Activated CD8-positive, alpha-beta memory T cell treated with anti-CD3 and anti-CD28 coated beads for 1 hour (primary cell): ENCODE measurements around the gene FGD6.
"Not testable (repeated sequence)": the region's sequence is repeated elsewhere in the genome, so short reads cannot be mapped to it uniquely, and the experiment has no call there.

ENCODE experiments used
- DNase-seq, 2 donors: peaks; one replicate each; pipeline ENCODE4 v3.0.0-alpha.2; 2020; ENCODE audit warnings: low read depth in 1 of 2; ENCODE audit errors: extremely low read depth in 1 of 2

Gene FGD6

DNA sequence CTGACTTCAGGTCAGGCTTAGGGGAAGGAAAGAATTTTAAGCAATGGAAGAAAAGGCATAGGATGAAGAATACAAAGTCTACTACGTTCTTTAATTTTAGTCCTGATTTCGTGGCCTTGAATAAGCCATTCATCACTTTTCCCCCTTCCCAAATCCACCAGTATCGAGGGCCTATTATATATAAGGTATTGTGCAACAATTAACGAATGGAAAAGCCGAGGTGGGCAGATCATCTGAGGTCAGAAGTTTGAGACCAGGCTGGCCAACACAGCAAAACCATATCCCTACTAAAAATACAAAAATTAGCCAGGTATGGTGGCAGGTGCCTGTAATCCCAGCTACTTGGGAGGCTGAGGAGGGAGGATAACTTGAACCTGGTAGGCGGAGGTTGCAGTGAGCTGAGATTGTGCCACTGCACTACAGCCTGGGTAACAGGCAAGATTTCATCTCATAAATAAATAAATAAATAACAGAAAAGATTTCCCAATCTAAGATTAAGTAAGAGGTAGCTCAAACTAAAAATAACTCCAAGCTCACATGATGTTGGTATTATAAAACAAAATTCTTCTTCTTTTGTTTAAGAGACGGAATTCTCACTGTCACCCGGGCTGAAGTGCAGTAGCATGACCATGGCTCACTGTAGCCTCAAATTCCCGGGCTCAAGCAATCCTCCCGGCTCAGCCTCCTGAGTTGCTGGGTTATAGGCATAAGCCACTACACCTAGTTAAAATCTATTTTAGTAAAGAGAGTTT, 85.5 kb downstream of the FGD6 start:
- DNase-seq: no peak

DNA sequence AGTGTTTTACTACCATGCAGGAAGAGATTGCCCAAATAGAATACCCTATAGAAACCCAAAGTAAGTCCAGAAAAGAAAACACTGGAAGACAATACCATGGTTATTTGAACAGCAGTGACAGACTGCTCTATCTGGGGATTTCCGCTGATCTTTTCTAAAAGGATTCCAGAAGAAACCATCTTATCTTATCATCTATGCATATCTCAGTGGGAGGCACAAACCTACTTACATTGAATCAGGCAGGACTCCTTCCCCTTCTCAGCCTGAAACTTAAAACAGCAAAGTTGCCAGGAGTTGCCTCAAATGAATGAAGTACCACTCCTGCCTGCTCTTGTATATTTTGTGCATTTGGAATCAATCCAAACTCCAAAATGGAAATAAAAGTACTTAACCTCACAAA, 87.2 kb downstream of the FGD6 start:
- no peak for DNase-seq

DNA sequence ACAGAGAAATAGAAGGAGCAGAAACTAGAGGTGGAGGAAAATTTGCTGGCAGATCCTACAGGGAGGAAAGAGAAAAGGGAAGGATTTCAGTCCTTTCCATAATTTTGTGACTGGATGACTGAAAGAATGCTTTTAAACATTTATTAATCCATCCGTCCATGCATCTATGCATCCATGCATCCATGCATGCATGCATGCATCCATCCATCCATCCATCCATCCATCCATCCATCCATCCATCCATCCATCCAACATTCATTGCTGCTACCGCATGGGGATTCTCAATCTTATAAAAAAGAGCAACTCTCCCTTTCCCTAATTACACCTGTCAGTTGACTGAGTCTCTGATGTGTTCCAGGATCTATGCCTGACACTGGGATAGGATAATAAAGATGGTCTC, 88.2 kb downstream of the FGD6 start:
- no peak for DNase-seq

DNA sequence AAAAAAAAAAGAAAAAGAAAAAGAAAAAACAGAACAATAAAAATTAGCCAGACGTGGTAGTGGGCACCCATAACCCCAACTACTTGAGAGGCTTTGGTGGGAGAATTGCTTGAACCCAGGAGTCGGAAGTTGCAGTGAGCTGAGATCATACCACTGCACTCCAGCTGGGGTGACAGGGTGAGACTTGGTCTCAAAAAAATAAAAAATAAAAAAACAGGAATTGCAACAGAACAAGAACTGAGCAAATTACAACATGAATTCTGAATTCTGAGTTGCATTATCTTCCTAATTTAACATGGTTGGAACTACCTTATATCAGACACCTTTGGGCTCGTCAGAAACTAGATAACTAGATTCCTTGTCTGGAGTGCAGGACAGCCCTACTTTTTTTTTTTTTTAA, 90.5 kb downstream of the FGD6 start:
- no peak for DNase-seq

DNA sequence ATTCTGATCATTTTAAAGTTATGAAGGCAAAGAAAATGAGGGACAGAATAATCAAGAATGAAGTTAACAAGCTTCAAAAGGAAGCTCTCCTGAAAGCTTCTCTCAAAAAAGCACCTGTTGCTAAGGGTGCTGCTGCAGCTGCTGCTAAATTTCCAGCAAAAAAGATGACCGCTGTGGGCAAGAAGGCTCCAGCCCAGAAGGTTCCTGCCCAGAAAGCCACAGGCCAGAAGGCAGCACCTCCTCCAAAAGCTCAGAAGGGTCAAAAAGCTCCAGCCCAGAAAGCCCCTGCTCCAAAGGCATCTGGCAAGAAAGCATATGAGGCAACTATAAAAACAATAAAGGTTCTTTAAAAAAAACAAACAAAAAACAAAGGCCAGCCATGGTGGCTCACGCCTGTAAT, 91.2 kb downstream of the FGD6 start:
- DNase-seq: no peak

DNA sequence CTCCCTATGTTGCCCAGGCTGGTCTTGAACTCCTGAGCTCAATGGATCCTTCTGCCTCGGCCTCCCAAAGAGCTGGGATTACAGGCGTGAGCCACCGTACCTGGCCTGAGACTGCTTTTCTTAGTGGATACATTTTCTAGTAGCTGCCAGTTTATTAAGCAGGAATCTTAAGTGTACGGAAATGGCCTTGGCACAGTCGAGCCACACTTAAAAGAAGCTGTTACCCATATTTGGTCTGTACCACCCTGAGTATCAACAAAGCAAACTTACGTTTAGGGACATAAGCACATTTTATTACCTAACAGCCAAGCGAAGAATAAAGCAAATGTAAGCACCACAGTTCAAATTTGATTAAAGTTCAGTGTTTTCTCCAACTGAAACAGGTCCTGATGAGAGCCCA, 93.2 kb downstream of the FGD6 start:
- DNase-seq: no peak

DNA sequence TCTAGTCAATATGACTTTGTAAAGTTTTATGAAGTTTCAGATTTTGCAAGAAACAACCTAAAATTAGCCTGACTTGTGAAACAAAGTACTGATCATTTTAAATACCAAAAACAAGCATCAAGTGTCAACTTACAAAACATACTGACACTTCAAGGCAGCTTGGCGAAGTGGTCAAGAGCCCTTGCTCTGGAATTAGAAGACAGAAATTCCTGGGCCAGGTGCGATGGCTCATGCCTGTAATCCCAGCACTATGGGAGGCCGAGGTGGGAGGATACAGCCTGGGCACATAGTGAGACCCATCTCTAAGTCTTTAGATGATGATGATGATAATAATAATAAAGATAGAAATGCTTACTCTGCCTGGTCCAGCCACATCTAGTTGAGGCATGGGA, 98.5 kb downstream of the FGD6 start:
- no peak for DNase-seq

DNA sequence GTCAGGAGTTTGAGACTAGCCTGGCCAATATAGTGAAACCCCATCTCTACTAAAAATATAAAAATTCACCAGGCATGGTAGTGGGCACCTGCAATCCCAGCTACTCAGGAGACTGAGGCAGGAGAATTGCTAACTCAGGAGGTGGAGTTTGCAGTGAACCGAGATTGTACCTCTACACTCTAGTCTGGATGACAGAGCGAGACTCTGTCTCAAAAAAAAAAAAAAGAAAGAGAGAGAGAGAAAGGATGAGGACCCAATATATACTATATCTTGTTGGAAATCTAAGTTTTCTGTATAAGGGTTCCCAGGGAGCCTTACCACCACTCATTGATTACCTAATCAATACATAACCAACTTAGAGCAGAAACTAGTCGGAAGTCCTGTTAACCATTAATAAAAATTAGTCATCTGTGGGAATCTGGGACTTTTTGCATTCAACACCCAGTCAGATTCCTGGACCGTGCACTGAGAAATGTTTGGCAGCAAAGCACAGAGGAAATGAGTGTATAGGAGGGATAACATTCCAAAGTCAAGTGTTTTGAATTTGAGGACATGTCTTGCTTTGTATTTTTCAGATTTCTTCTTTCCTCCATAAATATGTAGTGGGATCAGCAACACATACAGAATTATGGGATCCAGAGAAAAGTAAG, 99.0 kb downstream of the FGD6 start:
- DNase-seq: no peak

DNA sequence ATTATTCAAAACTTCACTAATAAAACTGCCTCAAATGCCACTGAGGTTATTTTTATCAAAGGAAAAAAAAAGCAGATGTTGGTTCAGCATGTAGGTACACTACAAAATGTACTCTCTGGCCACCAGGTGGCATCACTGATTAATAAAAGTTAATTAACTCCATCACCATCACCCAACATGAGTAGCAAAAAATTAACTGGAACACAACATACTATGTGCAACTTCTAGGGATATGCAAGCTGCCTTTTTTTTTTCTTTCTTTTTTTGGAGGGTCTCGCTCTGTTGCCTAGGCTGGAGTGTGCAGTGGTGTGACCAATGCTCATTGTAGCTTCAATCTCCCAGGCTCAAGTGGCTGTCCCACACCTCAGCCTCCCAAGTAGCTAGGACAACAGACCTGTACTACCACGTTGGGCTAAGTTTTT, 100.1 kb downstream of the FGD6 start:
- peak; percentile 16 to 43 for DNase-seq

DNA sequence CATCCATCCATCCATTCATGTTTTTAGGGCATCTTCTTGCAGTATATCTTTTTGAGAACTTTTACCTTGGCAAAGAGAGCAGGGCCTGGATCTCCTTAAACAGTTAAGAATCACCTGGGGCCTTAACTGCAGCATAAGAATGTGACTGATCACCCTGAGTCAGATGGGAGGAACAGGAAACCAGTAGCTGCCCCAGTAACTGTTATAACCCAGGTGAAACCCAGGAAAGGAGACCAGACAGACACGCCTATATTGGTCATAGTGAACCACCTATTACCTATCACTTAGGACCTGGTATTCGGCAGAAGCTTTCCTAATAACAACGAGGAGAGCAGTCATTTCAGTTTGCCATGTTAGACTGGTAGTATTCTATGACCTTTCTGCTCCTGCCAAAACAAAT, 100.5 kb downstream of the FGD6 start:
- no peak for DNase-seq

DNA sequence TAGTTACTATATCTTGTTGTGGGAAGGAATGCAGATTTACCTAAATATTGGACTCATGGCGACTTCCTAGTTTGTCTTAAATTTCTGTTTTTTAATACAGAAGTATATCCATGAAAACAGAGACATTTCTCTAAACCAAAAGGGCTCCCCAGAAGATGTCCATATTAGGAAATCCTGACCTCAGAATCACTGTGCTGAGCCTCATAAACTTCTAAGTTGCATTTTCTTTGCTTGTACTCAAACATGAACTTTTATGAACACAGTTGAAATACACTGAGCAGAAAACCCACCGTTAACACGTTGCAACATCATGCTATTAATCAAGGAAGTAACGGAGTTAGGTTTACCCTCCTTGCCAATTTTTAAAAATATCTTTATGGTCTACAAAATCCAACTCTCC, 100.9 kb downstream of the FGD6 start:
- no peak for DNase-seq

DNA sequence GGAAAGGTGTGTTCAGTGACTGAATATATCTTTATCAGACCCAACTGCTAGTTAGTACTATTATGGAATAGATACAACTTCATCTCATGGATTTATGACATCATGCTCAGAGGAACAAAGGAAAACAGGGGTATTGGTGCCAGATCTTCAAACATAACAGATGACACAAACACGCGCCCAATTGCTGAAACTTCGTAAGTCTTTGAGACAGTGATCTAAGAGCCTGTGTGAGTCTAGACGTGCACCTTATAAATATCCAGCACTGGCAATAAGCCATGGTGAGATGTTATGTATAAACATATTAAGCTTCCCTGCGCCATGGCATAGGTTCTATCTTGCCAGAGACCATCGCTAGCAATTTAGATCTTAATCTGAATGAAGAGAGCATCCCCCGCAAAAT, 101.6 kb downstream of the FGD6 start:
- DNase-seq: no peak

DNA sequence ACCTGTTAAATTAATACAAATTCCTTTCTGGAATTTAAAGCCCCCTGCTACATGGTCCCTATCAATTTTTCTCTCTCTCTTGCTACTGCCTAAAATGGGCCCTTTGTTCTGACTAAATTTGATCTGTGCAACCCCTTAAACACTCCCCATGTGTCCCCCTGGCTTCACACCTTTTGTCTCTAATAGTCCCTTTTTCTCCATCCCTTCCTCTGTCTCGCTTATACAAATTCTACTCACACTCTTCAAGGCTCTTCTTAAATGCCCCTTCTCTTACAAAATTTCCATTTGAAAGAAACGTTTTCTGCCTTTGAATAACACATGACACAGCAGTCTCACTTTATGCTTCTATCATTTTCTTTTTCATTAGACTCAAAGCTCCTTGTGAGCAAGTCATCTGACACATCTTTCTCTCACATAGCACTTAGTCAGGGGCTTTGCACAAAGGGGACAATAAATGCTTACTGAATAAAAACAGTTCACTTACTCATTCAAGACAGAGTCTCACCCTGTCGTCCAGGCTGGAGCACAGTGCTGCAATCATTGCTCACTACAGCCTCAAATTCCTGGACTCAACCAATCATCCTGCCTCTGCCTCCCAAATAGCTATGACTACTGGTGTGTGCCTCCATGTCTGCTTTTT, 102.4 kb downstream of the FGD6 start:
- DNase-seq: no peak

DNA sequence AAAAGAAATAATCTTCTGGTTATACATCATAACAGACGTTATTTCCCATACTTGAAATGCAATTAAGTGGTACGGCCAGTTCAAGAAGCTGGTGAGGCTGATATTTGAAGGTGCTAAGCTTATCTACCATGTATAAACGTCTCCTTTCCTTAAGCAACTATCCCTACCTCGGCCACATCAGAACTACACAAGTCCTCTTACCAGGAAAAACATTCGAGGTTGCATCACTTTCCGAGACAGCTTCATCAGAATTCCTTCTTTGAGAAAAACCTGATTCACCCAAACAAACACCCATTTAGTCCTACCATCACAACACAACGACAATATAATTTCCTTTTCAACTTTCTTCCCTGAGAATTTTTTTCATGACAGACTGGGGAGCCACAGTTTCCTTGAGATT, 109.9 kb downstream of the FGD6 start:
- DNase-seq: no peak

DNA sequence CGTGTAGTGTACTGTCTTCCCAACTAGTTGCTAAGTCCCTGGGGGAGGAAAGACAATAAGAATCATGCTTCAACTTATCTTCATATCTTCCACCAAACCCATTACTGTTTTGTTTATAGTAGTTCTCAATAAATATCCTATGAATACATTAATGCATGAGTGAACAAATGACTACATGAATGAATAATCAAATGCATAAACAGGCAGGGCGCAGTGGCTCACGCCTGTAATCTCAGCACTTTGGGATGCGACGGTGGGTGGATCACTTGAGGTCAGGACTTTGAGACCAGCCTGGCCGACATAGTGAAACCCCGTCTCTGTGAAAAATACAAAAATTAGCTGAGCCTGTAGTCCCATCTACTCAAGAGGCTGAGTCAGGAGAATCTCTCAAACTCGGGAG, 111.7 kb downstream of the FGD6 start:
- DNase-seq: no peak

DNA sequence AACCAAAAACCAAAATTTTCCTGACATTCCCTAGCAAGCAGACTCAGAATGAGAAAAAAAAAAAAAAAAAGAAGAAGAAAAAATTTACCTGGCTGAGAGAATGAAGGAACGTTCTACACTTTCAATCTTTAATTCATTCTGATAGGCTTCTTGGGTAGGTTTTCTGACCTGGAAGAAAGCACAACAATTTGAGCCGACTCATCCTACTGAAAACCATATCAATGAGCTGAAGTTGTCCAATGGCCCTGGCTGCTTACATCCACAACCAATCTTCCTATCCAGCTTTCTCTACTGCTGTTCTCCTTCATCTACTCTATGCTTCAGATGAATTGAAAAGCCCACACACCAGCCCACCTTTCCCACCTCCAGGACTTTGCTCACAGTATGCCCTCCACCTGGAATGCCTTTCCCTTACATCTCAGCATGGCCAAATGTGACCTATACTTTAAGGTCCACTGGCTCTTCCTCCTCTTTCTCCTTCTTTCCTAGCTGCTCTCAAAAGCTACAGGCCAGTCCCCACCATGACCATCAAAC, 112.3 kb downstream of the FGD6 start:
- DNase-seq: no peak

DNA sequence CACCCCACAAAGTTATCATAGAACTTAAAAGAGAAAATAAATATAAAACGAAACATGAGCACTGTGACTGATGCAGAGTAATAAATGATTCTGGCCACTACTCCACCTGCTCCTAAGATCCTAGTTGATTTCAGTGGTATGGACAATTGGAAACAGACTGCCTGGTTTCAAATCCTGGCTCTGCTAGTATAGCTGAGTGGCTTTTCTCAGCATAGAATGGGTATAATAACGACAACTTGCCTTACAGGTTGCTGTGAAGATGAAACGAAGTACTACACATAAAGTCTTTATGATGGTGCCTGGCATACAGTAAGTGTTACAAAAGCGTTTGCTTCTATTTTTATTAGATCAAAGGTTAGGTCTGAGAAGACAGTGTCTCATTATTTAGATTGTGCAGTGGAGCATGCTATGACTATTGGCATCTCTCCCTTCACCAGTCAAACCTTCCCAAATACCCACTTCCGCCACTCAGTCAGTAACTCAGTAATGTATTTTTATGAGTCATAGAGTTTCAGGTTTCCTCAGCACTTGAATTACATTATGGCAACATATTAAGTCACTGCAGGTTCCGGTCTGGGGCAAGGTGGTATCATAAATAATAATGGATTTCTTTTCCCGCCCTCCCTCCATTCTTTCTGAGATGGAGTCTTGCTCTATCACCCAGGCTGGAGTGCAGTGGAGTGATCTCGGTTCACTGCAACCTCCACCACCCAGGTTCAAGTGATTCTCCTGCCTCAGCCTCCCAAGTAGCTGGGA, 114.2 kb downstream of the FGD6 start:
- no peak for DNase-seq

DNA sequence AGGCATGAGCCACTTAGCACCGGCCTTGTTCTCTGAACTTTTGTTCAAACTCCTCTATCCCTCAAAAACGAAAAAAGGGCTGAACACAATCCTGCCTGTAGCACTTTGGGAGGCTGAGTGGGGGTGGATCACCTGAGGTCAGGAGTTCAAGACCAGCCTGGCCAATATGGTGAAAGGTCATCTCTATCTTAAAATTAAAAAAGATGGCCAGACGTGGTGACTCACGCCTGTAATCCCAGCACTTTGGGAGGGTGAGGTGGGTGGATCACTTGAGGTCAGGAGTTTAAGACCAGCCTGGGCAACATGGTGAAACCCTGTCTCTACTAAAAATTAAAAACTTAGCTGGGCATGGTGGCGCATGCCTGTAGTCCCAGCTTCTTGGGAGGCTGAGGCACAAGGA, 115.3 kb downstream of the FGD6 start:
- DNase-seq: not testable (repeated sequence)

DNA sequence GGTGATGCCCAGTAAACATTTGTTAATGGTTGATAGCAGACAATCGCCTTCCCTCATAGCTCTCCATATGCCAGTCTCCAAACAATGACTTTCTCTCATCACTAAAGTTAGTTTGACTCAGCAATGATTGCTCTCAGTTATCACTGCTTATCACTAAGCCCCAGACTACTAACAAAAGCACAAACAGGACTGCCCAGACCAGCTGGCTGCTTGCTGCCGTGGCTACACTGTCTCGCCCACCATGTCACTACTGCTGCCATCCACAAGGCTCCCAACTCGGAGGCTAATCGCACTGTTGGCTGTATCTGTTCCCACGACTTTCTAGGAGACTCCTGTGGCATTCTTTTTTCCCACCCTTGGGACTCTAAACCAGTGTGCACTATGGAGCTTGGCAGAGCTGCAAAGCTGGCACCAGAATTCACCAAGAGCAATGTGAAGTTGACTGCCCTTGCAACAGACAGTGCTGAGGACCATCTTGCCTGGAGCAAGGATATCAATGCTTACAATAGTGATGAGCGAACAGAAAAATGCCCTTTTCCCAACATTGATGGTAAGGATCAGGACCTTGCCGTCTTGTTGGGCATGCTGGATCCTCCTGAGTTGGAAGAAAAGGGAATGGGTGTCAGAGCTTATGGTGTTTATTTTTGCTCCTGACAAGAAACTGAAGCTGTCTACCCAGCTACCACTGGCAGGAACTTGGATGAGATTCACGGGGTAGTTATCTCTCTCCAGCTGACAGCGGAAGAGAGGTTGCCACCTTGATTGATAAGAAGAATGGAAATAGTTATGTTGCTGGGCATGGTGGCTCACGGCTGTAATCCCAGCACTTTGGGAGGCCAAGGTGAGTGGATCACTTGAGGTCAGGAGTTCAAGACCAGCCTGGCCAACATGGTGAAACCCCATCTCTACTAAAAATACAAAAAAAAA, 116.7 kb downstream of the FGD6 start:
- no peak for DNase-seq

DNA sequence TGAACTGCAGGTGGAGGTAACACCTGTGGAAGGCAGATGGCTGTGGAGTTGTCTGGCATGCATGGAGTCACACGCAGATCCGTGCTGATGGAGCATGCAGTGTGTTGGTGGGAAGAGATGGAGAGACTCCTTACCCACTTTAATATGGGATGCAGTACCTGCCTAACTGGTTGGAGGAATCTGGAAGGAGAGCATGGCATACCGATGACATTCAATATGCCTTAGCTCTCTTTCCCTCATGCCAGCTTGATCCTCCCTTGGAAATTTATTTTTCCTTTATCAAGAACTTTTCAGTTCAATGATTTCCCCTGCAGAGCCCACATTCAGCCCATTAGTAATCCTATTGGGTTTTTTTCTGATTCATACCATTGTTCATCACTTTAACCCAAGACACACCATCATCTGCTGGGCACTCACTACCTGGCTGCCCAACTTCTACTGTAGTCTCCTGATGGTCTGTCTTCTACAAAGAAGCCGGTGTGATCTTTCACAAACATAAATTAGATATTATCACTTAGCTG, 117.9 kb downstream of the FGD6 start:
- DNase-seq: no peak
